Right cardiac atrium (tissue), 5 donors: ENCODE results near the gene VSTM2B. TPM values are rescaled to one million over a fixed set of nuclear protein-coding genes. Genes with fewer than 3 reads are reported as not detected.
"Not testable (repeated sequence)": the region's sequence is repeated elsewhere in the genome, so short reads cannot be mapped to it uniquely, and the experiment has no call there.

Experiments
- ATAC-seq, 2 donors: fragments of 200-7000 bp; cut with Tn5 transposase; one replicate each; pipeline versions ENCODE4 v1.8.0 to v1.9.1; 2020; ENCODE audit warnings: moderate library complexity in 2 of 2, mild to moderate bottlenecking in 1 of 2
- DNase-seq, 3 donors: peaks; one replicate each; pipeline ENCODE4 v3.0.0-alpha.2; 2020
- H3K27ac ChIP-seq: one replicate; pipeline ENCODE4 v1.5.1; 2013; ENCODE audit warnings: mild to moderate bottlenecking, low read length, control low read depth, moderate library complexity
- H3K27me3 ChIP-seq: one replicate; pipeline ENCODE4 v1.6.1; 2013; ENCODE audit not compliant: control insufficient read depth, insufficient read depth
- H3K4me1 ChIP-seq: one replicate; pipeline ENCODE4 v1.6.1; 2013; ENCODE audit warnings: low read length; ENCODE audit not compliant: control insufficient read depth, insufficient read depth
- H3K4me3 ChIP-seq: one replicate; pipeline ENCODE4 v1.5.1; 2013; ENCODE audit warnings: low read length, control low read depth
- H3K9me3 ChIP-seq: one replicate; pipeline ENCODE4 v1.6.1; 2013; ENCODE audit warnings: low read length; ENCODE audit not compliant: control insufficient read depth
- WGBS: extraction: QIAGEN DNeasy Blood & Tissue Kit; methylation state at CpG from one replicate; pipeline ENCODE4 v1.1.7; 2013; 5-methylcytosine and 5-hydroxymethylcytosine counted together
- intact Hi-C, 4 donors: fragments of 100-400 bp; cut with DNase I; formaldehyde crosslinking; loops; one replicate each; pipeline versions ENCODE4 v1.11.0 to v1.14.0; 2022 to 2023
- polyA plus RNA-seq: library from polyadenylated mRNA; stranded (reverse); fragments of 200-250 nt; gene quantifications from one replicate; pipeline ENCODE4 v1.2.3, GENCODE V29; 2013
- total RNA-seq, 4 donors: library from RNA; stranded (reverse); fragmentation: NEBNext Ultra II Directional; extraction: Animal tissue kit (Norgen Biotek cat#: 25700); gene quantifications; one replicate each; pipeline ENCODE4 v1.2.1, GENCODE V29; 2021
- donor health status: healthy with polysubstance abuse.
- donor health status: DM: no; HTN: yes; CAD: no.
- donor health status: DM: no; HTN: no; CAD: no.
- donor health status: DM: no; HTN: yes; CAD: no; lungs with severe emphysema.
- donor health status: DM: yes; HTN: yes; CAD: no.

VSTM2B gene
- total and polyA plus RNA-seq, 5 donors: not detected

DNA sequence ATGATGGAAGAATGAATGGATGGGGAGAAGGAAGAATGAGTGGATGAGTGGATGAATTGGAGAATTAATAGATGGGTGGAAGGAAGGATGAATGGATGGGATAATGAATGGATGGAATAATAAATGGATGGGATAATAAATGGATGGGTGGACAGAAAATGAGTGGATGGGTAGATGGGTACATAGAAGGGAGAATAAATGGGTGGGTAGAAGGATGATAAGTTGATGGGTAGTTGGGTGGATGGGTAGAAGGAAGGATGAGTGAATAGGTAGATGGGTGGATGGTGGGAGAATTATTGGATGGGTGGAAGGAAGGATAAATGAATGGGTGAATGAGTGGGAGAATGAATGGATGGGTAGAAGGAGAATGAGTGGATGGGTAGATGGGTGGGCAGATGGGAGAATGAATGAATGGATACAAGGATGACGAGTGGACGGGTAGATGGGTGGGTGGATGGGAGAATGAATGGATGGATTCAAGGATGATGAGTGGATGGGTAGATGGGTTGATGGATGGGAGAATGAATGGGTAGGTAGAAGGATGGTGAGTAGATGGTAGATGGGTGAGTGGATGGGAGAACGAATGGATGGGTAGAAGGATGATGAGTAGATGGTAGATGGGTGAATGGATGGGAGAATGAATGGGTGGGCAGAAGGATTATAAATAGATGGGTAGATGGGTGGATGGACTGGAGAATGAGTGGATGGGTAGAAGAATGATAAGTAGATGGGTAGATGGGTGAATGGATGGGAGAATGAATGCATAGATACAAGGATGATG lies 15.9 kb downstream of the VSTM2B start:
- WGBS: 88% methylated on average over 3 of the region's 3 CpGs
- DNase-seq: no peak
- H3K9me3 ChIP-seq: no peaks in the 10 kb centered on the region
- ATAC-seq: no peak
- intact Hi-C loops: no loop called here
- H3K27ac ChIP-seq: no peak overlapping the region
- no peaks in the 10 kb centered on the region for H3K4me1 ChIP-seq
- H3K4me3 ChIP-seq: no peak overlapping the region
- no peaks in the 10 kb centered on the region for H3K27me3 ChIP-seq

DNA sequence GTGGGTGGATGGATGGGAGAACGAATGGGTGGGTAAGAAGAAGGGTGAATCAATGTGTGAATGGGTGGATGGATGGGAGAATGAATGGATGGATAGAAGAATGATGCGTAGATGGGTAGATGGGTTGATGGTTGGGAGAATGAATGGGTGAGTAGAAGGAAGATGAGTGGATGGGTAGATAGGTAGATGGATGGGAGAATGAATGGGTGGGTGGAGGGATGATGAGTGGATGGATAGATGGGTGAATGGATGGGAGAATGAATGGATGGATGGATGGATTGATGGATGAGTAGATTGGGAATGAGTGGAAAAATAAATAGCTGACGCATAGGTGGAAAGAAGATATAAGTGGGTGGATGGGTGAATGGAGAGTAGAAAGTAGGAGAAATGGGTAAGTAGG lies 16.5 kb downstream of the VSTM2B start:
- no peak overlapping the region for H3K27ac ChIP-seq
- H3K4me1 ChIP-seq: no peaks in the 10 kb centered on the region
- H3K9me3 ChIP-seq: no peaks in the 10 kb centered on the region
- DNase-seq: no peak
- no peaks in the 10 kb centered on the region for H3K27me3 ChIP-seq
- intact Hi-C loops: no loop called here
- 75% methylated on average over 3 of the region's 3 CpGs for WGBS
- no peak for ATAC-seq
- H3K4me3 ChIP-seq: no peak overlapping the region

DNA sequence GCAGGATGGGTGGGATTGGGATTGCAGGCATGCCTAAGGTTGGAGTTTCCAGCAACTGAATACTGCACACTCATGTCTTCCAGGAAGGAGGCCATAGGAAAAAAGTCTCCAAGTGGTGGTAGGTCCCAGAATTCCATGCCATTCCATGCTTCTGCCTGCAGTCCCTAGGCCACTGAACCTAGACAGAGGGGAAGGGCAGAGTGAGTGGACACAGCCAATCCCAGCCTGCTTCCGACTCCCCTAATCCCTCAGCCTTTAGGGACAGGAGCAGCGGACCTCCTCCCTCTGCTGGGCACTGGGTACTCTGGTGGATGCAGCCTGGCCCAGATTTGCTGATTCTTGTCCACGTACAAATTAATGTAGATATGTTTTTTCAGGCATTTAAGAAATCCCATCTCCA lies 17.0 kb downstream of the VSTM2B start:
- ATAC-seq (no peak), DNase-seq (no peak)
- intact Hi-C loops: no loop called here
- Histone ChIP-seq H3K9me3 (no peaks in the 10 kb centered on the region), H3K27ac (no peak overlapping the region), H3K4me1 (no peaks in the 10 kb centered on the region), H3K4me3 (no peak overlapping the region), H3K27me3 (no peaks in the 10 kb centered on the region)
- WGBS: 70% methylated on average over 3 of the region's 3 CpGs

DNA sequence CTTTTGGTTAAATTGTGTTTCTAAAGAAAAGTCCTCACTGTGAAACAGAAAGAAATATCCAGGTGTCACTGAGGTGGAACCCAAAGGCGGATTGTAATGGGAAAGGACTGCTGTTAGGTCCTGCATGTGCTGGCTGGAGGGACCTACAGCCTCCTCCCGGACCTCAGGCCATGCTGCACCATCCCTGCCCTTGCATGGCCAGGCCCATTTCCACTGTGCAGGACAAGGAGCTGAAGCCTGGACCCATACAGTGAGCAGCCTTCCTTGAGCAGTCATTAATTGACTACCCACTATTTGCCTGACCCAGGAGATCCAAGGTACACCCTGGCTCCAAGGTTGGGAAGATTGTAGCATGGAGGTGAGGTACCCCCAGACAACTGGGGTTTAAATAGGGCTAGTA lies 17.6 kb downstream of the VSTM2B start:
- no peak for DNase-seq
- no peak overlapping the region for H3K4me3 ChIP-seq

DNA sequence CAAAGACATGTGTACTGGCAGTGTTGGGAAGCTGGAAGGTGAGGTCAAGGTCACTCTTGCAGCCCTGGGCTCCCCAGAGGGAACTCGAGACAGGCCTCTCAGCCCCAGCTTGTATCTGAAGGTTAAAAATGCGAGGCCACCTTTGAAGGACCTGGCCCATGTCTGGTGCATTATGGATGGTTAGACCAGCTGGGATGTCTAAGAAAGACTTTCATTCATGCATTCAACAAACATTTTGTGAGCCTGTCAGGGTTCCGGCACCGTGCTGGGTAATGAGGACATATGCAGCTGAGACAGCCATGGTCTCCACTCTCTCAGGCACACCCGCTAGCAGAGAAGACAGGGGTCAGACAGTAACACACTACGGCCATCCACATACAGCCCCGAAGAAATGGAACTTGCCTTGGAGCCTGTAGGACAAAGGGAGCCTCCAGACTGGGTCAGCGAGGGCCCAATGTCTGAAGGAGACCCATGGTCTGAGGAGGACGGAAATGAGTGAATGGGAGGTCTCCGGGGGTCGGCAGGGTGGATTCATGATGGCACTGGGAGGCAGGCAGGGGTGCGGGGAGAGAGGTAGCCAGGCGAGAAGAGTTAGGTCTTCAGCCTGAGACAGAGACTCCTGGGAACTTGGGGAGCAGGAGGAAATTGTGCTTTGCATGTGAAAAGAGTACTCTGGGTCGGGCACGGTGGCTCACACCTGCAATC lies 19.0 kb downstream of the VSTM2B start:
- H3K27me3 ChIP-seq: no peaks in the 10 kb centered on the region
- ATAC-seq (no peak), DNase-seq (no peak)
- H3K27ac ChIP-seq: no peak overlapping the region
- no peaks in the 10 kb centered on the region for H3K4me1 ChIP-seq
- H3K9me3 ChIP-seq: no peaks in the 10 kb centered on the region
- intact Hi-C loops: no loop called here
- no peak overlapping the region for H3K4me3 ChIP-seq
- 85% methylated on average over 15 of the region's 15 CpGs for WGBS

More for the DNA sequence above, 17.6 kb downstream of the VSTM2B start:
- H3K9me3 ChIP-seq: no peaks in the 10 kb centered on the region
- ATAC-seq: no peak
- no peaks in the 10 kb centered on the region for H3K4me1 ChIP-seq
- no peaks in the 10 kb centered on the region for H3K27me3 ChIP-seq
- 61% methylated on average over 2 of the region's 2 CpGs for WGBS
- H3K27ac ChIP-seq: no peak overlapping the region
- intact Hi-C loops: no loop called here

- intact Hi-C loops, ATAC-seq, H3K27ac ChIP-seq, H3K9me3 ChIP-seq, DNase-seq, H3K4me3 ChIP-seq, H3K4me1 ChIP-seq, H3K27me3 ChIP-seq: not testable (repeated sequence)
- WGBS: 92% methylated on average over 4 of the region's 4 CpGs
These were observed 19.7 kb downstream of the VSTM2B start for GRCh38 chr19:29545447-29545846.

DNA sequence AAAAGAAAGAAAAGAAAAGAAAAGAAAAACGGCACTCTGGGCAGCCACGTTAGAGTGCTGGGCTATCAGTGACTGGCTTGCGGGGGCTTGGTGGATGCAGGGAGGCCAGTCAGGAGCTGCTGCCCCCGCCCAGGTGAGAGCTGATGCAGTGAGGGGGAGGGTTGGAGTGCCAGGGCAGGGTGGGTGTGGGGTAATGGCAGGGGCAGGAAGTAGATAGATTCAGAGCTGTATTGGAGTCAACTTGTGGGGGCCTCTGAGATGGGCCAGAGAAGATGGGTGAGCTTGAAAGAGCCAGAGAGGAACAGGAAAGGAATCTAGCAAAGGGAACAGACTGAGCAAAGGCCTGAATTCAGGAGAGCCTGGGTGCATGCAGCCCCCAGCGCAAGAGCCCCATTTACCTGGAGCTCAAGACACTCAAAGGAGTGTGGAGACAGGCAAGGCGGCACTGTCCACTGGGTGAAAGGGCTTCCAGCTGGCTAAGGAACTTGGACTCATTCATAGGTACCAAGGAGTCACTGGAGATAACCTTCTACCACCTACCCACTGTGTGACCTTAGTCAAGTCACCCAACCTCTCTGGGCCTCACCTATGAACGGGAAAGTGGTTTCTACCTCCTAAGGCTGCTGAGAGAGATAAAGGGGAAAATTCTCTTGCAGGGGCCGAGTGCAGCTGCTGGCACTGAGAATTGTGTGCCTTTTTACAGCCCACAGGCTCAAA lies 20.2 kb downstream of the VSTM2B start:
- Histone ChIP-seq H3K4me1 (no peaks in the 10 kb centered on the region), H3K27ac (no peak overlapping the region), H3K27me3 (no peaks in the 10 kb centered on the region), H3K9me3 (no peaks in the 10 kb centered on the region), H3K4me3 (no peak overlapping the region)
- intact Hi-C loops: no loop called here
- ATAC-seq: no peak
- WGBS: 76% methylated on average over 8 of the region's 8 CpGs
- DNase-seq: no peak

GRCh38 chr19:29546583-29547190 lies 20.9 kb downstream of the VSTM2B start:
- Histone ChIP-seq H3K27ac (no peak overlapping the region), H3K4me3 (no peak overlapping the region), H3K4me1 (no peaks in the 10 kb centered on the region), H3K27me3 (no peaks in the 10 kb centered on the region), H3K9me3 (no peaks in the 10 kb centered on the region)
- intact Hi-C loops: no loop called here
- DNase-seq: no peak
- 28% methylated on average over 10 of the region's 10 CpGs for WGBS
- no peak for ATAC-seq

DNA sequence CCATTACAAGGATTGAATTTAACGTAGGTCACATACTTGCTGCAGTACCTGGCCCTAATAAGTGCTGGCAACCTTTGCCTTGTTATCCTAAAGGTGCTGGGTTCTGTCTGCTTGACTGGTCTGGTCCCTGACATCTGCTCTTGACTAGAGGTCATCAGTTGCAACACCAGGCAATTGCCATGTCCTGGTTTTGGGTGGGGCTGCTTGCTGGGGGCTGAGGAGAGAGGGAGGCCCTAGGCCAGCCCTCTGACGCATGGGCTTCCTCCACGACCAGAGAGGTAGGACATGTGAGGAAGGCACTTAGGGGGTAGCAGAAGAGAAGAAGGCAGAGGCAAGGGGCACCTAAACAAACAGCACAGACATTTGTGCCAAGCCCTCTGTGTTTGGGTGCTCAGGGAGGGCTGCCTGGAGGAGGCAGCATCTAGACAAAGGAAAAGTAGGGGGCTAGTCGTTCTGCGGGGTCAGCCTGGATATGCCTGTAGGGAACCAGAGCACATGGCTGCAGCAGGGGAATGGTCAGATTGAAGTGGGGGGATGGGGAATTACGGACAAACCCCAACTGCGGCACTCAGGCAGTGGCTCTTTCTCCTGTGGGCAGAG lies 21.7 kb downstream of the VSTM2B start:
- H3K27ac ChIP-seq: no peak overlapping the region
- no peak for DNase-seq
- H3K27me3 ChIP-seq: no peaks in the 10 kb centered on the region
- 72% methylated on average over 7 of the region's 7 CpGs for WGBS
- ATAC-seq: no peak
- H3K4me3 ChIP-seq: no peak overlapping the region
- no peaks in the 10 kb centered on the region for H3K9me3 ChIP-seq
- intact Hi-C loops: no loop called here
- H3K4me1 ChIP-seq: no peaks in the 10 kb centered on the region

- Histone ChIP-seq H3K27ac (no peak overlapping the region), H3K4me3 (no peak overlapping the region), H3K9me3 (no peaks in the 10 kb centered on the region), H3K4me1 (no peaks in the 10 kb centered on the region), H3K27me3 (no peaks in the 10 kb centered on the region)
- DNase-seq (no peak), ATAC-seq (no peak)
- intact Hi-C loops: no loop called here
- 53% methylated on average over 8 of the region's 8 CpGs for WGBS
These were observed 22.2 kb downstream of the VSTM2B start for GRCh38 chr19:29547981-29548380.
